ENCODE measurements around the gene FEM1C. TPM values are rescaled to one million over a fixed set of nuclear protein-coding genes. Genes with fewer than 3 reads are reported as not detected.

The FEM1C gene
- total and polyA plus RNA-seq, 9 of the 15 experiments (the other 6 are each of a cell fraction or from before 2014, with no cell fraction given): 1.4 to 9.3 (median 4.3) TPM

GRCh38 chr5:115496936-115497576 is 47.5 kb downstream of the FEM1C start (continued):
- no peak for TF ChIP-seq PATZ1 (CRISPR knock-in tag; IDR thresholded peaks at IDR 0.05; ENCODE audit: borderline replicate concordance)
- no peak for TF ChIP-seq NCOA2 (IDR thresholded peaks at IDR 0.05; ENCODE audit: partially characterized antibody in 2 of 2)
- no peak for TF ChIP-seq KDM2B (CRISPR knock-in tag; IDR thresholded peaks at IDR 0.05)
- TF ChIP-seq SIRT6 (IDR thresholded peaks at IDR 0.05; ENCODE audit: low read depth, low read length): no peak

GRCh38 chr5:115494570-115495289 is 49.8 kb downstream of the FEM1C start:
- FAIRE-seq (no peak), ATAC-seq (no peak)
- no peak for TF ChIP-seq GTF2E2 (tag; IDR thresholded peaks at IDR 0.05)
- no peak for TF ChIP-seq TAL1 (IDR thresholded peaks at IDR 0.05)
- no peak for TF ChIP-seq U2AF1 (optimal IDR thresholded peaks at IDR 0.05; ENCODE audit: low read depth, low read length)
- TF ChIP-seq ZMIZ1 (IDR thresholded peaks at IDR 0.05; ENCODE audit: low read depth in 2 of 2, low read length in 2 of 2): no peak
- no peak for TF ChIP-seq PCBP2 (IDR thresholded peaks at IDR 0.05; ENCODE audit: low read depth, low read length, poor library complexity, severe bottlenecking)
- no peak for TF ChIP-seq HSF4 (CRISPR knock-in tag; IDR thresholded peaks at IDR 0.05; ENCODE audit: borderline replicate concordance)
- TF ChIP-seq ZNF668 (CRISPR knock-in tag; IDR thresholded peaks at IDR 0.05): no peak
- no peak for TF ChIP-seq ARID3B (CRISPR knock-in tag; IDR thresholded peaks at IDR 0.05; ENCODE audit: borderline replicate concordance)

More at GRCh38 chr5:115494570-115495289, 49.8 kb downstream of the FEM1C start:
- Histone ChIP-seq H3K36me3 (ENCODE audit: control insufficient read depth, insufficient read depth, low read length) (no peaks in the 10 kb centered on the region), H3K4me1 (replicated peaks in 1 of 2; ENCODE audit: control insufficient read depth in 2 of 2, insufficient read depth in 2 of 2, low read length in 2 of 2) (no peaks in the 10 kb centered on the region), H3K79me2 (ENCODE audit: control insufficient read depth, insufficient read depth, low read length) (no peaks in the 10 kb centered on the region), H3K9me3 (replicated peaks; ENCODE audit: control insufficient read depth, insufficient read depth, low read depth, low read length) (no peaks in the 10 kb centered on the region), H2AFZ (ENCODE audit: low read depth, low read length) (no peak overlapping the region), H3K27me3 (ENCODE audit: control insufficient read depth in 2 of 2, insufficient read depth in 2 of 2, low read length in 2 of 2) (peaks cover 0 to 11% of the 10 kb centered on the region in 2 experiments; a peak in 4 of 5 replicates), H4K20me1 (replicated peaks; ENCODE audit: control insufficient read depth, insufficient read depth, low read length) (no peaks in the 10 kb centered on the region), H3K9me1 (ENCODE audit: control insufficient read depth, insufficient read depth, low read length) (no peaks in the 10 kb centered on the region), H3K27ac (ENCODE audit: extremely low read depth, low read depth, low read length) (no peak overlapping the region), H3K9ac (ENCODE audit: insufficient read depth in 1 of 2, low read depth in 2 of 2, low read length in 2 of 2) (no peak overlapping the region), H3K4me2 (ENCODE audit: insufficient read depth, low read length) (no peak overlapping the region), H3K4me3 (no peak overlapping the region)
- intact Hi-C loops (cut with micrococcal nuclease) (no loop called here), in situ Hi-C loops (cut with MboI) (no loop called here)
- WGBS (ENCODE audit: insufficient coverage, low coverage, missing lambda C conversion rate): 0% methylated on average over 5 of the region's 6 CpGs
- no peak for DNase-seq (ENCODE audit: extremely low read depth in 1 of 4, low spot score in 3 of 4)
- no TSS peak for BruUV-seq (replicated peaks)
- ChIA-PET CTCF (ENCODE audit: low intra/inter-chr PET ratio) (no interaction called here), POLR2A (no interaction called here)
